ENCODE measurements around the gene PRKG2.
"Not testable (repeated sequence)": the region's sequence is repeated elsewhere in the genome, so short reads cannot be mapped to it uniquely, and the experiment has no call there.

Gene PRKG2

GRCh38 chr4:81214881-81215868 lies at the start of gene PRKG2:
Gene PRKG2 (minus strand): TSS chr4:81215222. CDS start chr4:81205047, 10,175 bp downstream.
- DNase-seq: no peak

GRCh38 chr4:81260443-81261101 lies 45.5 kb upstream of the PRKG2 start:
- DNase-seq: no peak

GRCh38 chr4:81258841-81259550 lies 44.0 kb upstream of the PRKG2 start:
- DNase-seq: no peak

- DNase-seq: no peak
Measured at GRCh38 chr4:81257816-81258215, 42.8 kb upstream of the PRKG2 start.

- peak; percentile 55 for DNase-seq
Measured at GRCh38 chr4:81257021-81257420, 42.0 kb upstream of the PRKG2 start.

- peak; percentile 52 for DNase-seq
Measured at GRCh38 chr4:81256059-81256970, 41.3 kb upstream of the PRKG2 start.

GRCh38 chr4:81255524-81255923 lies 40.5 kb upstream of the PRKG2 start:
- peak; percentile 66 for DNase-seq

- no peak for DNase-seq
Measured at GRCh38 chr4:81250430-81250829, 35.4 kb upstream of the PRKG2 start.

- no peak for DNase-seq
Measured at GRCh38 chr4:81245218-81246009, 30.4 kb upstream of the PRKG2 start.

- no peak for DNase-seq
Measured at GRCh38 chr4:81237791-81238190, 22.8 kb upstream of the PRKG2 start.

GRCh38 chr4:81235982-81236749 lies 21.1 kb upstream of the PRKG2 start:
- no peak for DNase-seq

GRCh38 chr4:81227968-81228367 lies 12.9 kb upstream of the PRKG2 start:
- no peak for DNase-seq

- no peak for DNase-seq
Measured at GRCh38 chr4:81227138-81227537, 12.1 kb upstream of the PRKG2 start.

GRCh38 chr4:81225252-81225651 lies 10.2 kb upstream of the PRKG2 start:
- DNase-seq: no peak

GRCh38 chr4:81222082-81222472 lies 7.1 kb upstream of the PRKG2 start:
- not testable (repeated sequence) for DNase-seq

GRCh38 chr4:81221303-81222081 lies 6.5 kb upstream of the PRKG2 start:
- no peak for DNase-seq

- DNase-seq: no peak
Measured at GRCh38 chr4:81220271-81220670, 5.2 kb upstream of the PRKG2 start.

- DNase-seq: no peak
Measured at GRCh38 chr4:81218206-81218605, 3.2 kb upstream of the PRKG2 start.

GRCh38 chr4:81217779-81218178 lies 2.8 kb upstream of the PRKG2 start:
- no peak for DNase-seq

GRCh38 chr4:81215931-81216330 lies 909 bp upstream of the PRKG2 start:
- no peak for DNase-seq

Measured in kidney glomerular epithelial cell (primary cell).